H7 (cell line): Measurements from ENCODE around the gene JAZF1. TPM values are rescaled to one million over a fixed set of nuclear protein-coding genes. Genes with fewer than 3 reads are reported as not detected.
"Not testable (repeated sequence)": the region's sequence is repeated elsewhere in the genome, so short reads cannot be mapped to it uniquely, and the experiment has no call there.

Experiments used
- DNase-seq: peaks from one replicate; pipeline ENCODE4 v3.0.0; 2012
- H3K27me3 ChIP-seq: 2 replicates; pipeline ENCODE4 v1.6.0; 2011; ENCODE audit warnings: mild to moderate bottlenecking, low read length; ENCODE audit not compliant: control insufficient read depth, insufficient read depth
- H3K36me3 ChIP-seq: replicated peaks from 2 replicates; pipeline ENCODE4 v1.5.1; 2011; ENCODE audit warnings: low read length; ENCODE audit not compliant: control insufficient read depth, insufficient read depth
- H3K4me3 ChIP-seq: 2 replicates; pipeline ENCODE4 v1.5.1; 2011; ENCODE audit warnings: low read depth, mild to moderate bottlenecking, control low read depth, low read length, moderate library complexity; ENCODE audit not compliant: insufficient read depth
- total RNA-seq: library from RNA; depleted of rRNA; stranded (reverse); fragments of >200 nt; shearing (Covaris generic); gene quantifications from 2 replicates; pipeline ENCODE4 v1.2.3, GENCODE V29; 2014

JAZF1 gene
- total RNA-seq, 1 experiment from 2014 or later: 11.3 TPM

GRCh38 chr7:28018020-28018419, 162.6 kb downstream of the JAZF1 start:
- no peaks in the 10 kb centered on the region; the same call in none of the 2 replicates for H3K36me3 ChIP-seq
- H3K4me3 ChIP-seq: no peak overlapping the region
- H3K27me3 ChIP-seq: no peaks in the 10 kb centered on the region
- DNase-seq: no peak

GRCh38 chr7:28017372-28017771, 163.2 kb downstream of the JAZF1 start:
- no peaks in the 10 kb centered on the region; the same call in none of the 2 replicates for H3K36me3 ChIP-seq
- H3K4me3 ChIP-seq: no peak overlapping the region
- no peak for DNase-seq
- no peaks in the 10 kb centered on the region for H3K27me3 ChIP-seq

GRCh38 chr7:28016297-28016696, 164.3 kb downstream of the JAZF1 start:
- Histone ChIP-seq H3K4me3 (no peak overlapping the region), H3K27me3 (no peaks in the 10 kb centered on the region), H3K36me3 (no peaks in the 10 kb centered on the region; the same call in none of the 2 replicates)

GRCh38 chr7:28015169-28015568, 165.4 kb downstream of the JAZF1 start:
- H3K27me3 ChIP-seq: no peaks in the 10 kb centered on the region
- no peak overlapping the region for H3K4me3 ChIP-seq
- no peak for DNase-seq
- H3K36me3 ChIP-seq: no peaks in the 10 kb centered on the region; the same call in none of the 2 replicates

More at GRCh38 chr7:28016297-28016696, 164.3 kb downstream of the JAZF1 start:
- no peak for DNase-seq

GRCh38 chr7:28014340-28014739, 166.3 kb downstream of the JAZF1 start:
- not testable (repeated sequence) for H3K36me3 ChIP-seq, H3K27me3 ChIP-seq, DNase-seq, H3K4me3 ChIP-seq

GRCh38 chr7:28013441-28013840, 167.2 kb downstream of the JAZF1 start:
- H3K27me3 ChIP-seq: no peaks in the 10 kb centered on the region
- no peaks in the 10 kb centered on the region; the same call in none of the 2 replicates for H3K36me3 ChIP-seq
- no peak for DNase-seq
- no peak overlapping the region for H3K4me3 ChIP-seq

- DNase-seq: no peak
- H3K27me3 ChIP-seq: no peaks in the 10 kb centered on the region
- no peaks in the 10 kb centered on the region; the same call in none of the 2 replicates for H3K36me3 ChIP-seq
- no peak overlapping the region for H3K4me3 ChIP-seq
Observed at GRCh38 chr7:28013019-28013418, 167.6 kb downstream of the JAZF1 start.

GRCh38 chr7:28008911-28009310, 171.7 kb downstream of the JAZF1 start:
- Histone ChIP-seq H3K4me3 (no peak overlapping the region), H3K36me3 (no peaks in the 10 kb centered on the region; the same call in 1 of the 2 replicates), H3K27me3 (no peaks in the 10 kb centered on the region)
- DNase-seq: no peak

- H3K27me3 ChIP-seq: no peaks in the 10 kb centered on the region
- no peak for DNase-seq
- H3K4me3 ChIP-seq: no peak overlapping the region
- H3K36me3 ChIP-seq: no peaks in the 10 kb centered on the region; the same call in 1 of the 2 replicates
Observed at GRCh38 chr7:28008171-28008570, 172.4 kb downstream of the JAZF1 start.

- Histone ChIP-seq H3K4me3 (no peak overlapping the region), H3K36me3 (no peaks in the 10 kb centered on the region; the same call in 1 of the 2 replicates), H3K27me3 (no peaks in the 10 kb centered on the region)
- no peak for DNase-seq
Observed at GRCh38 chr7:28006491-28006890, 174.1 kb downstream of the JAZF1 start.

GRCh38 chr7:28005847-28006231, 174.8 kb downstream of the JAZF1 start:
- no peak overlapping the region for H3K4me3 ChIP-seq
- no peak for DNase-seq
- H3K36me3 ChIP-seq: no peaks in the 10 kb centered on the region; the same call in 1 of the 2 replicates
- H3K27me3 ChIP-seq: no peaks in the 10 kb centered on the region

GRCh38 chr7:28005075-28005846, 175.3 kb downstream of the JAZF1 start:
- no peak for DNase-seq
- Histone ChIP-seq H3K27me3 (no peaks in the 10 kb centered on the region), H3K4me3 (no peak overlapping the region), H3K36me3 (no peaks in the 10 kb centered on the region; the same call in 1 of the 2 replicates)

- no peak overlapping the region for H3K4me3 ChIP-seq
- no peaks in the 10 kb centered on the region for H3K27me3 ChIP-seq
- DNase-seq: no peak
- H3K36me3 ChIP-seq: no peaks in the 10 kb centered on the region; the same call in 1 of the 2 replicates
Observed at GRCh38 chr7:28003408-28003807, 177.2 kb downstream of the JAZF1 start.

- no peak overlapping the region for H3K4me3 ChIP-seq
- H3K36me3 ChIP-seq: no peaks in the 10 kb centered on the region; the same call in 1 of the 2 replicates
- DNase-seq: no peak
- no peaks in the 10 kb centered on the region for H3K27me3 ChIP-seq
Observed at GRCh38 chr7:28002638-28003037, 178.0 kb downstream of the JAZF1 start.

- Histone ChIP-seq H3K4me3 (no peak overlapping the region), H3K27me3 (no peaks in the 10 kb centered on the region), H3K36me3 (no peaks in the 10 kb centered on the region; the same call in 1 of the 2 replicates)
- DNase-seq: no peak
Observed at GRCh38 chr7:28001896-28002295, 178.7 kb downstream of the JAZF1 start.
